HG03520 (cell line): ENCODE results near the gene MAGEB17.
A peak's percentile ranks its signal among the peaks of the same experiment; 100 is the strongest.
"Not testable (repeated sequence)": the region's sequence is repeated elsewhere in the genome, so short reads cannot be mapped to it uniquely, and the experiment has no call there.

Experiments
- ATAC-seq: cut with Tn5 transposase; IDR thresholded peaks from one replicate; pipeline ENCODE4 v1.9.1; 2021; ENCODE audit warnings: mild to moderate bottlenecking, moderate library complexity; ENCODE audit not compliant: unreplicated experiment

Gene MAGEB17

GRCh38 chrX:16167181-16167580 lies at the start of gene MAGEB17:
Gene MAGEB17, plus strand, starts transcription at chrX:16167481. Its CDS starts 2,902 bp downstream, at chrX:16170383.
- ATAC-seq = no peak

GRCh38 chrX:16119353-16120220 lies 47.7 kb upstream of the MAGEB17 start:
- ATAC-seq = peak; percentile 88

- no peak for ATAC-seq
Observed at GRCh38 chrX:16120431-16120830, 46.9 kb upstream of the MAGEB17 start.

GRCh38 chrX:16123222-16123786 lies 44.0 kb upstream of the MAGEB17 start, which contains the start of gene GRPR:
Gene GRPR, plus strand, starts transcription at chrX:16123565. Its CDS starts 389 bp downstream, at chrX:16123954.
- ATAC-seq = peak; percentile 53

GRCh38 chrX:16124201-16124600 lies 43.1 kb upstream of the MAGEB17 start:
- ATAC-seq = no peak

- ATAC-seq = no peak
Observed at GRCh38 chrX:16125520-16126149, 41.6 kb upstream of the MAGEB17 start.

GRCh38 chrX:16130707-16131106 lies 36.6 kb upstream of the MAGEB17 start:
- no peak for ATAC-seq

- no peak for ATAC-seq
Observed at GRCh38 chrX:16134936-16135335, 32.3 kb upstream of the MAGEB17 start.

GRCh38 chrX:16136080-16136479 lies 31.2 kb upstream of the MAGEB17 start:
- no peak for ATAC-seq

GRCh38 chrX:16137416-16138107 lies 29.7 kb upstream of the MAGEB17 start:
- peak; percentile 72 for ATAC-seq

- no peak for ATAC-seq
Observed at GRCh38 chrX:16138108-16138427, 29.2 kb upstream of the MAGEB17 start.

- no peak for ATAC-seq
Observed at GRCh38 chrX:16140448-16140847, 26.8 kb upstream of the MAGEB17 start.

GRCh38 chrX:16140983-16141382 lies 26.3 kb upstream of the MAGEB17 start:
- no peak for ATAC-seq

GRCh38 chrX:16141422-16142245 lies 25.6 kb upstream of the MAGEB17 start:
- ATAC-seq = no peak

GRCh38 chrX:16142246-16142558 lies 25.1 kb upstream of the MAGEB17 start:
- ATAC-seq = no peak

GRCh38 chrX:16143968-16144367 lies 23.3 kb upstream of the MAGEB17 start:
- ATAC-seq = no peak

GRCh38 chrX:16144420-16144819 lies 22.9 kb upstream of the MAGEB17 start:
- ATAC-seq = no peak

- not testable (repeated sequence) for ATAC-seq
Observed at GRCh38 chrX:16145093-16145492, 22.2 kb upstream of the MAGEB17 start.

GRCh38 chrX:16145656-16146055 lies 21.6 kb upstream of the MAGEB17 start:
- ATAC-seq = no peak

GRCh38 chrX:16148896-16149295 lies 18.4 kb upstream of the MAGEB17 start:
- no peak for ATAC-seq
